ENCODE measurements around the gene TMEM184A. TPM values are rescaled to one million over a fixed set of nuclear protein-coding genes. Genes with fewer than 3 reads are reported as not detected.

TMEM184A gene
- total and polyA plus RNA-seq, 10 of the 15 experiments (the other 5 are each of a cell fraction or from before 2014, with no cell fraction given) = 0.04 to 0.15 TPM; not detected in 8

GRCh38 chr7:1500064-1500807 lies 55.8 kb downstream of the TMEM184A start (continued):
- no peak for TF ChIP-seq HSF1 (IDR thresholded peaks at IDR 0.05; ENCODE audit: low read depth, low read length)

GRCh38 chr7:1499367-1500029 lies 56.5 kb downstream of the TMEM184A start:
- H3K4me2 ChIP-seq (ENCODE audit: control insufficient read depth, insufficient read depth) = no peak overlapping the region
- FAIRE-seq (no peak), ATAC-seq (no peak), DNase-seq (ENCODE audit: low read depth, low spot score) (no peak)
- in situ Hi-C loops (cut with MboI) = no loop called here
- H3K4me3 ChIP-seq = no peak overlapping the region
- WGBS (ENCODE audit: insufficient coverage, insufficient replicate concordance, low lambda C conversion rate, missing lambda C conversion rate) = 84% methylated on average over 29 of the region's 33 CpGs
- no peaks in the 10 kb centered on the region; the same call in 1 of the 2 replicates for H4K20me1 ChIP-seq (ENCODE audit: control insufficient read depth, insufficient read depth)
- TF ChIP-seq MYC (IDR thresholded peaks at IDR 0.05; ENCODE audit: insufficient read depth, insufficient read length, insufficient replicate concordance, low read length, severe bottlenecking) (no peak), SMARCA5 (IDR thresholded peaks at IDR 0.05) (no peak), KLF5 (IDR thresholded peaks at IDR 0.05; ENCODE audit: partially characterized antibody) (no peak), PAX5 (IDR thresholded peaks at IDR 0.05; ENCODE audit: borderline replicate concordance, low read depth, low read length) (no peak), WRNIP1 (IDR thresholded peaks at IDR 0.05; ENCODE audit: borderline replicate concordance, low read depth, low read length) (no peak), USF1 (IDR thresholded peaks at IDR 0.05; ENCODE audit: borderline replicate concordance, extremely low read length, insufficient read depth, low read depth, low read length) (no peak), IRF4 (IDR thresholded peaks at IDR 0.05; ENCODE audit: low read depth, low read length) (no peak), SMAD1 (IDR thresholded peaks at IDR 0.05; ENCODE audit: low read depth, partially characterized antibody) (no peak), RBBP5 (conservative IDR thresholded peaks at IDR 0.05) (no peak), RELA (IDR thresholded peaks at IDR 0.05; ENCODE audit: borderline replicate concordance, partially characterized antibody) (no peak), RAD21 (IDR thresholded peaks at IDR 0.05; ENCODE audit: insufficient read depth, low read depth, low read length) (no peak), ASH2L (IDR thresholded peaks at IDR 0.05; ENCODE audit: borderline replicate concordance, low read depth) (no peak), ZNF24 (IDR thresholded peaks at IDR 0.05) (no peak), SPI1 (IDR thresholded peaks at IDR 0.05; ENCODE audit: borderline replicate concordance, insufficient read depth, low read depth, low read length) (no peak), CHD2 (IDR thresholded peaks at IDR 0.05; ENCODE audit: borderline replicate concordance, low read depth, low read length) (no peak), EGR1 (IDR thresholded peaks at IDR 0.05; ENCODE audit: borderline replicate concordance in 1 of 2, low read depth in 2 of 2, low read length in 2 of 2) (no peak), ESRRA (IDR thresholded peaks at IDR 0.05; ENCODE audit: low read length) (no peak), BMI1 (IDR thresholded peaks at IDR 0.05; ENCODE audit: borderline replicate concordance) (no peak)
- CTCF ChIA-PET = no interaction called here
- H3K4me1 ChIP-seq (ENCODE audit: control insufficient read depth, insufficient read depth, low read length) = peaks cover 11% of the 10 kb centered on the region
- no peak overlapping the region for H3K27ac ChIP-seq (ENCODE audit: control insufficient read depth, insufficient read depth)
- intact Hi-C loops (cut with micrococcal nuclease; ENCODE audit: unreplicated experiment) = loop anchor here (5.0 kb wide), 1 partner anchor 68 kb away; no protein-coding TSS in a partner anchor
- POLR2A ChIA-PET = no interaction called here
- peaks cover 0 to 16% of the 10 kb centered on the region in 2 experiments; a peak in 2 of 4 replicates for H3K36me3 ChIP-seq (ENCODE audit: control insufficient read depth in 2 of 2, insufficient read depth in 2 of 2, low read length in 1 of 2)
- H3K9ac ChIP-seq (ENCODE audit: control insufficient read depth, insufficient read depth, low read length) = no peak overlapping the region
- no TSS peak for BruUV-seq (replicated peaks)
- no peak overlapping the region for H2AFZ ChIP-seq (ENCODE audit: control insufficient read depth, low read depth, low read length)
- RAD21 ChIA-PET (ENCODE audit: unreplicated experiment) = no interaction called here
- SMC1A ChIA-PET (ENCODE audit: uncharacterized antibody, unreplicated experiment) = no interaction called here
- H3K9me3 ChIP-seq (replicated peaks; ENCODE audit: control insufficient read depth, insufficient read depth, low read length) = no peaks in the 10 kb centered on the region
- H3K79me2 ChIP-seq (ENCODE audit: control insufficient read depth, insufficient read depth, low read length) = peaks cover 18% of the 10 kb centered on the region
- no peaks in the 10 kb centered on the region for H3K27me3 ChIP-seq (replicated peaks in 1 of 2; ENCODE audit: control insufficient read depth in 2 of 2, insufficient read depth in 2 of 2, low read length in 1 of 2)

Data from GM12878 (cell line).